Fibroblast of pulmonary artery (primary cell): ENCODE measurements around the gene GHITM.
"Not testable (repeated sequence)": the region's sequence is repeated elsewhere in the genome, so short reads cannot be mapped to it uniquely, and the experiment has no call there.

ENCODE experiments used
- DNase-seq: peaks from one replicate; pipeline ENCODE4 v3.0.0-alpha.2; 2010; ENCODE audit warnings: low read depth
- H3K4me3 ChIP-seq: replicated peaks from 2 replicates; pipeline ENCODE4 v1.5.1; 2011; ENCODE audit warnings: low read depth, mild to moderate bottlenecking, control low read depth, low read length, moderate library complexity
- TF ChIP-seq, protein P1 (sequence below): IDR thresholded peaks from 2 replicates; pipeline ENCODE4 v1.5.1; 2011; ENCODE audit warnings: mild to moderate bottlenecking, control low read depth, low read length, inconsistent platforms; ENCODE audit errors: missing control alignments

GHITM gene

DNA sequence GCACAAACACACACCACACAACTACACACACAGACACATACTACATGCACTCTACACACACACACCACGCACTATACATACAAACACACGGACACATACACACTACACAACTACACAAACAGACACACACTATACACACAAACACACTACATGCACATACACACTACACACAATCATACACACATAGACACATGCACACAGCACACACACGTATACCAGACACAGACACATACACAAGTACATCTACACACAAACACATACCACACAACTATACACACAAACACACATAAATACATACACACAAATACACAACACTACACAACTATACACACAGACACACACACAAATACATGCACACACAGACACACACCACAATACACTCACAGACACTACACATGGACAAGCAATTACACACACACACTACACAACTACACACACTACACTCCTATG is 38.9 kb downstream of the GHITM start:
- TF ChIP-seq, protein P1, sequence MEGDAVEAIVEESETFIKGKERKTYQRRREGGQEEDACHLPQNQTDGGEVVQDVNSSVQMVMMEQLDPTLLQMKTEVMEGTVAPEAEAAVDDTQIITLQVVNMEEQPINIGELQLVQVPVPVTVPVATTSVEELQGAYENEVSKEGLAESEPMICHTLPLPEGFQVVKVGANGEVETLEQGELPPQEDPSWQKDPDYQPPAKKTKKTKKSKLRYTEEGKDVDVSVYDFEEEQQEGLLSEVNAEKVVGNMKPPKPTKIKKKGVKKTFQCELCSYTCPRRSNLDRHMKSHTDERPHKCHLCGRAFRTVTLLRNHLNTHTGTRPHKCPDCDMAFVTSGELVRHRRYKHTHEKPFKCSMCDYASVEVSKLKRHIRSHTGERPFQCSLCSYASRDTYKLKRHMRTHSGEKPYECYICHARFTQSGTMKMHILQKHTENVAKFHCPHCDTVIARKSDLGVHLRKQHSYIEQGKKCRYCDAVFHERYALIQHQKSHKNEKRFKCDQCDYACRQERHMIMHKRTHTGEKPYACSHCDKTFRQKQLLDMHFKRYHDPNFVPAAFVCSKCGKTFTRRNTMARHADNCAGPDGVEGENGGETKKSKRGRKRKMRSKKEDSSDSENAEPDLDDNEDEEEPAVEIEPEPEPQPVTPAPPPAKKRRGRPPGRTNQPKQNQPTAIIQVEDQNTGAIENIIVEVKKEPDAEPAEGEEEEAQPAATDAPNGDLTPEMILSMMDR, result no peak
- no peak for DNase-seq
- H3K4me3 ChIP-seq, result no peak overlapping the region

DNA sequence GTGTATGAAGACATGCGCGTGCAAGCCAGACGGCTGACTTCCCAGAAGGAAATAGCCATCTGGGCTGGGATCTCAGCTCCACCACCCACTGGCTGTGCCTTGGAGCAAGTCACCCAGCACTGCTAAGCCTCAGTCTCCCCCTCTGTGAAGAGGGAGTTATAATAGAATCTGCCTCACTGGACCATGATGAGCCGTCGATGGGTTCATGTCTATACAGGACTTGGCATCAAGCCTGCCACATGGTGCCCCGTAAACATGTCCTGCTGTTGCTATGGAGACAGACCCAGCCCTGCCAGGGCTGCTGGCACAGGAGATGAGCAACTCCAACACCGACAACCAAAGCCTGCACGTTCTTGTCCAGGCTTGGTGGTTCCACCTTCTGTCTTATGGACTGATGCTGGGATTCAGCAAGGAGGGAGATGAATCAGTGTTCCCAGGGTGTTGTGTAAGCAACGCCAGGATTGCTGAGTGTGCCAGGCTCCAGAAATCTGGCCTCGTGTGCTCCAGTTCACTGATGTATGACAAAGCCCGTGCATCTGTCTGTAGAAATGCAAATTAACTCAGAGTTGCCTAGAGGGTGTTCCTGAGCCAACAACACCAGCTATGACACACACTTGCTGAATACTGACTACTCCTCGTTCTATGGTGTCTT is 39.9 kb downstream of the GHITM start:
- no peak overlapping the region for H3K4me3 ChIP-seq
- DNase-seq, result peak; percentile 17
- TF ChIP-seq, protein P1, result no peak

DNA sequence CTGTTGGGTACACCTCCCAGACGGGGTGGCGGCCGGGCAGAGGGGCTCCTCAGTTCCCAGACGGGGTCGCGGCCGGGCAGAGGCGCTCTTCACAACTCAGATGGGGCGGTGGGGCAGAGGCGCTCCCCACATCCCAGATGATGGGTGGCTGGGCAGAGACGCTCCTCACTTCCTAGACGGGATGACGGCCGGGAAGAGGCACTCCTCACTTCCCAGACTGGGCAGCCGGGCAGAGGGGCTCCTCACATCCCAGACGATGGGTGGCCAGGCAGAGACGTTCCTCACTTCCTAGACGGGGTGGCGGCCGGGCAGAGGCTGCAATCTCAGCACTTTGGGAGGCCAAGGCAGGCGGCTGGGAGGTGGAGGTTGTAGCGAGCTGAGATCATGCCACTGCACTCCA is 41.1 kb downstream of the GHITM start:
- not testable (repeated sequence) for H3K4me3 ChIP-seq, DNase-seq

DNA sequence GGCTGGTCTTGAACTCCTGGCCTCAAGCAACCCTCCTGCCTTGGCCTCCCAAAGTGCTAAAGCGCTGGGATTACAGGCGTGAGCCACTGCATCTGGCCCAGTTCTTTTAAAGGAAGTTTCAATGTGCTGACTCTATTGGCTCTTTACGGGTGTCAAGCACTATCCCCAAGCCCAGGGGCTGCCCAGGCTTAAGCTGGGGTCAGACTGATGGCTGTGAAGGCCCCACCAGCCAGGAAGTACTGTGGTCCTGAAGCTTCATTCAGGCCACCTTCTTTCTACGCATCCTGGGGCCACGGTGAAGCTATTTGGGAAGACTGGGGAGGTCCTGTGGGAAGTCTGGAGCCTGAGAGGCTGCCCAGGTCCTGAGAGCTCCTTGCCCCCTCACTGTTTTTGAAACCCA is 42.3 kb downstream of the GHITM start:
- TF ChIP-seq, protein P1, result no peak
- no peak for DNase-seq
- no peak overlapping the region for H3K4me3 ChIP-seq

DNA sequence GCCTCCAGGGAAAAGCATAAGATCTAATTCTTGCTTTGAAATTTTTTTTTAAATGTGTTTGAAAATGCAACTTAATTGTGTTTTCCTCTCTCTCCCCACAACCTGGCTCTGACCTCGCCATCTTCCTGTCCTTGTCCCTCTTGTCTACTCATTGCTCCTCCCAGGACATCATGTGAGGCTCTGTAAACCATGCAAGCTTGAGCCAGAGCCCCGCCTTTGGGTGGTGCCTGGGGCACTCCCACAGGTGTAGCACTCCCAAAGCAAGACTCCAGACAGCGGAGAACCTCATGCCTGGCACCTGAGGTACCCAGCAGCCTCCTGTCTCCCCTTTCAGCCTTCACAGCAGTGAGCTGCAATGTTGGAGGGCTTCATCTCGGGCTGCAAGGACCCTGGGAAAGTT is 45.2 kb downstream of the GHITM start:
- DNase-seq, result no peak
- TF ChIP-seq, protein P1, result no peak
- H3K4me3 ChIP-seq, result no peak overlapping the region

DNA sequence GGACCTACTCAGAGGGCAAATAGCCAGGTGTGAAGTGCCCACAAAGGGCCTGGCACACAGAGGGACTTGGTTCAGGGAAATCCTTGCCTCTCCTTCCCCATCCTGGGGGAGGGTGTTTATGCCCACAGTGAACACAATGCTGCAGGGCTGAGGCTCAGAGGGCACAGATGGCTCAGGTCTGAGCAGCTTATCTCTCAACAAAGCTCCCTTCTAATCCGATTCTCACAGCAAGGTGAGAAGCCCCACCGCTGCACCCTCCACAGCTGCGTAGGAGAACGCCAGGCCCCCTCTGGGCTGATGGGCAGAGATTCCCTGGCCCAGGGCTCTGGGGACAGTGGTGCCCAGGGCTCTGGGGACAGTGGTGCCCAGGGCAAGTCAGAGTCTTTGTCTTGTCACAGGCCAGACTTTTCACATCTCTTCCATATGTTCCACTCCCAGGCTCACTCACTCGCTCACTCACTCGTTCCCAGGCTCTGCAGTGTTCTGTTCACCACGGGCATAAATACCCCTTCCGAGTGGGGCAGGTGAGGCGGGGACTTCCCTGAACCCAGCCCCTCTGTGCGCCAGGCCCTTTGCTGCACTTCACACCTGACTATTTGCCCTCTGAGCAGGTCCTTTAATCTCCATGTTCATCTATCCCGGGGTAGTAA is 46.3 kb downstream of the GHITM start:
- TF ChIP-seq, protein P1, result no peak
- no peak overlapping the region for H3K4me3 ChIP-seq
- DNase-seq, result no peak

DNA sequence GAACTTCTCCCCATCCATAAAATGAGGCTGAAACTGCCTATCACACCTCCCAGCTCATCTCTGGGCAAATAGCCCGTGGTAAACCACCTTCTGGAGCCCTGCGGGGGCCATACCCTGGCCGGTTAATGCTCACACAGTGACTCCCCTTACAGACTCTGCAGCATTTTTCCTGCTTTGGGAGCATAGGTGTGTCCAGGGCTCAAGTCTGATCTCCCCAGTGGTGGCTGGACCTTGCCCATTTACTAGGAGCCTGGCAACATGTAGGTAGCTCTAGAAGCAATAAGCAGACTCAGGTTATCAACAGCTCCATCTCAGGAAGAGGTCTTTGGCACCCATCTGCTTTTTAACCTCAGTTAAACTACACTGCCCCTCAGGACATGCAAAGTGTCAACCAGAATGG is 49.5 kb downstream of the GHITM start:
- TF ChIP-seq, protein P1, result no peak
- H3K4me3 ChIP-seq, result no peak overlapping the region

More for the DNA sequence above, 49.5 kb downstream of the GHITM start:
- DNase-seq, result no peak
